HepG2 (cell line): ENCODE results near the gene ARHGAP12. TPM values are rescaled to one million over a fixed set of nuclear protein-coding genes. Genes with fewer than 3 reads are reported as not detected.

ENCODE experiments used
- AHDC1 ChIP-seq: sonication (generic); formaldehyde crosslinking; IDR thresholded peaks from 2 replicates; pipeline ENCODE4 v1.5.1; 2020; ENCODE audit warnings: mild to moderate bottlenecking, missing genetic modification reagents, borderline replicate concordance
- FOXA3 ChIP-seq: IDR thresholded peaks from 2 replicates; pipeline ENCODE4 v1.6.1; 2016; ENCODE audit warnings: missing genetic modification reagents, missing compliant biosample characterization
- SRY ChIP-seq: sonication (generic); formaldehyde crosslinking; IDR thresholded peaks from 2 replicates; pipeline ENCODE4 v1.8.0; 2022; ENCODE audit warnings: mild to moderate bottlenecking, missing genetic modification reagents
- TGIF2 ChIP-seq: IDR thresholded peaks from 2 replicates; pipeline ENCODE4 v1.6.1; 2016; ENCODE audit warnings: control low read depth, missing compliant biosample characterization
- ZNF747 ChIP-seq: sonication (generic); formaldehyde crosslinking; IDR thresholded peaks from 2 replicates; pipeline ENCODE4 v1.8.1; 2023; ENCODE audit warnings: missing genetic modification reagents, mild to moderate bottlenecking, borderline replicate concordance
- ZNF792 ChIP-seq: IDR thresholded peaks from 2 replicates; pipeline ENCODE4 v1.6.1; 2016
- polyA plus RNA-seq, 8 experiments: library from polyadenylated mRNA; depleted of rRNA in 3 of 8; stranded (reverse) in 7 of 8; unstranded in 1 of 8; fragments of >200 nt; fragmentation: Illumina TruSeq in 4 of 8; extraction: Trizol in 4 of 8; gene quantifications; 2 replicates each; pipeline versions ENCODE4 v1.2.1 to v1.2.3, GENCODE V29; 2011 to 2016; ENCODE audit warnings: low read depth in 4 of 8, missing spikeins in 1 of 8, mixed read lengths in 1 of 8; ENCODE audit not compliant: insufficient read depth in 1 of 8
- total RNA-seq, 5 experiments: library from RNA; depleted of rRNA; stranded (reverse); fragments of >200 nt; fragmentation: Illumina TruSeq; extraction: Trizol; gene quantifications; 2 replicates each; pipeline ENCODE4 v1.2.3, GENCODE V29; 2016; ENCODE audit warnings: low read depth in 1 of 5
- TF ChIP-seq, protein P1 (sequence below): sonication (generic); formaldehyde crosslinking; IDR thresholded peaks from 2 replicates; pipeline ENCODE4 v1.4.0; 2020; ENCODE audit warnings: missing genetic modification reagents

ARHGAP12 gene
- total and polyA plus RNA-seq, 2 of the 13 experiments (the other 11 are each of a cell fraction or from before 2014, with no cell fraction given): 25.0 to 54.6 TPM

- TF ChIP-seq, protein P1, sequence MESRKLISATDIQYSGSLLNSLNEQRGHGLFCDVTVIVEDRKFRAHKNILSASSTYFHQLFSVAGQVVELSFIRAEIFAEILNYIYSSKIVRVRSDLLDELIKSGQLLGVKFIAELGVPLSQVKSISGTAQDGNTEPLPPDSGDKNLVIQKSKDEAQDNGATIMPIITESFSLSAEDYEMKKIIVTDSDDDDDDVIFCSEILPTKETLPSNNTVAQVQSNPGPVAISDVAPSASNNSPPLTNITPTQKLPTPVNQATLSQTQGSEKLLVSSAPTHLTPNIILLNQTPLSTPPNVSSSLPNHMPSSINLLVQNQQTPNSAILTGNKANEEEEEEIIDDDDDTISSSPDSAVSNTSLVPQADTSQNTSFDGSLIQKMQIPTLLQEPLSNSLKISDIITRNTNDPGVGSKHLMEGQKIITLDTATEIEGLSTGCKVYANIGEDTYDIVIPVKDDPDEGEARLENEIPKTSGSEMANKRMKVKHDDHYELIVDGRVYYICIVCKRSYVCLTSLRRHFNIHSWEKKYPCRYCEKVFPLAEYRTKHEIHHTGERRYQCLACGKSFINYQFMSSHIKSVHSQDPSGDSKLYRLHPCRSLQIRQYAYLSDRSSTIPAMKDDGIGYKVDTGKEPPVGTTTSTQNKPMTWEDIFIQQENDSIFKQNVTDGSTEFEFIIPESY (CRISPR knock-in tag): no peak
- TF ChIP-seq SRY (CRISPR knock-in tag) (no peak), FOXA3 (CRISPR knock-in tag) (0 out of 2 replicates have a peak, but pooled peaks have one; percentile 25), AHDC1 (CRISPR knock-in tag) (0 out of 2 replicates have a peak, but pooled peaks have one; percentile 22), ZNF792 (CRISPR knock-in tag) (peak; percentile 35; the same call in 1 of the 2 replicates), TGIF2 (CRISPR knock-in tag) (0 out of 2 replicates have a peak, but pooled peaks have one; percentile 31), ZNF747 (CRISPR knock-in tag) (no peak)
Observed at GRCh38 chr10:31864834-31865518, 63.7 kb downstream of the ARHGAP12 start (continued).
